ENCODE measurements around the gene CCL7. TPM values are rescaled to one million over a fixed set of nuclear protein-coding genes. Genes with fewer than 3 reads are reported as not detected.

The CCL7 gene
- total and polyA plus RNA-seq, 9 of the 15 experiments (the other 6 are each of a cell fraction or from before 2014, with no cell fraction given): not detected

DNA sequence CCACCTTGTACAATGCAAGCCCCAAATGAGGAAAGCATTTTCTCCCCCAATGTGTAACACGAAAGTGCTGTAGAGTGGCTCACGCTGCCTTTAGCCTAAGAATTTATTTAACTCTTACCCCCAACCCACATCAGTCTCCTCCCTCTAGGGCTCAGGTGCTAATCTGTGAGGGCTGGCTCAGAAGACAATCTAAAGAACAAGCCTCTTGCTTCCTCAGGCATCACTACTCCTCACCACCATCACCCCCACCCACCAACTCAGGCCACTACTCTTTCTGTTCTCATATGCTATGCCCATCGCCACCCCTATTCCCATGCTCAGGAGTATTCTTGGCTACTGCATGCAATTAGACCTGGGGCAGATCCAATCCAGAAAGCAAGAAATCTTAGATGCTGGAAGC, 18.8 kb upstream of the CCL7 start:
- in situ Hi-C loops (cut with MboI): no loop called here
- TF ChIP-seq TOE1 (IDR thresholded peaks at IDR 0.05; ENCODE audit: borderline replicate concordance) (no peak), TOE1 (CRISPR knock-in tag; IDR thresholded peaks at IDR 0.05; ENCODE audit: borderline replicate concordance, low read depth) (no peak), NFATC3 (IDR thresholded peaks at IDR 0.05) (no peak), ZKSCAN3 (CRISPR knock-in tag; IDR thresholded peaks at IDR 0.05) (no peak), EHMT2 (IDR thresholded peaks at IDR 0.05) (no peak), ZNF408 (CRISPR knock-in tag; IDR thresholded peaks at IDR 0.05; ENCODE audit: low read depth) (no peak), ZNF830 (CRISPR knock-in tag; IDR thresholded peaks at IDR 0.05) (no peak), MEF2D (tag; conservative IDR thresholded peaks at IDR 0.05; ENCODE audit: low read depth) (no peak), MYBL2 (IDR thresholded peaks at IDR 0.05; ENCODE audit: low read depth) (no peak), MYBL2 (CRISPR knock-in tag; IDR thresholded peaks at IDR 0.05; ENCODE audit: borderline replicate concordance) (no peak), ZNF589 (CRISPR knock-in tag; IDR thresholded peaks at IDR 0.05; ENCODE audit: low read depth) (no peak)
- TF ChIP-seq, protein P1, sequence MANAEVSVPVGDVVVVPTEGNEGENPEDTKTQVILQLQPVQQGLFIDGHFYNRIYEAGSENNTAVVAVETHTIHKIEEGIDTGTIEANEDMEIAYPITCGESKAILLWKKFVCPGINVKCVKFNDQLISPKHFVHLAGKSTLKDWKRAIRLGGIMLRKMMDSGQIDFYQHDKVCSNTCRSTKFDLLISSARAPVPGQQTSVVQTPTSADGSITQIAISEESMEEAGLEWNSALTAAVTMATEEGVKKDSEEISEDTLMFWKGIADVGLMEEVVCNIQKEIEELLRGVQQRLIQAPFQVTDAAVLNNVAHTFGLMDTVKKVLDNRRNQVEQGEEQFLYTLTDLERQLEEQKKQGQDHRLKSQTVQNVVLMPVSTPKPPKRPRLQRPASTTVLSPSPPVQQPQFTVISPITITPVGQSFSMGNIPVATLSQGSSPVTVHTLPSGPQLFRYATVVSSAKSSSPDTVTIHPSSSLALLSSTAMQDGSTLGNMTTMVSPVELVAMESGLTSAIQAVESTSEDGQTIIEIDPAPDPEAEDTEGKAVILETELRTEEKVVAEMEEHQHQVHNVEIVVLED (CRISPR knock-in tag; IDR thresholded peaks at IDR 0.05): no peak
- H3K79me2 ChIP-seq (ENCODE audit: control insufficient read depth, insufficient read depth, low read length): no peaks in the 10 kb centered on the region
- H3K27ac ChIP-seq (ENCODE audit: extremely low read depth, low read depth, low read length): no peak overlapping the region
- ChIA-PET POLR2A (no interaction called here), CTCF (ENCODE audit: low intra/inter-chr PET ratio) (no interaction called here)
- H3K4me3 ChIP-seq: no peak overlapping the region
- WGBS (ENCODE audit: insufficient coverage, low coverage, missing lambda C conversion rate): 3% methylated on average over 3 of the region's 3 CpGs
- no peak for FAIRE-seq
- H3K9me3 ChIP-seq (replicated peaks; ENCODE audit: control insufficient read depth, insufficient read depth, low read depth, low read length): no peaks in the 10 kb centered on the region
- BruUV-seq (replicated peaks): no TSS peak
- H3K36me3 ChIP-seq (ENCODE audit: control insufficient read depth, insufficient read depth, low read length): no peaks in the 10 kb centered on the region
- H3K4me1 ChIP-seq (replicated peaks in 1 of 2; ENCODE audit: control insufficient read depth in 2 of 2, insufficient read depth in 2 of 2, low read length in 2 of 2): peaks cover 7 to 16% of the 10 kb centered on the region in 2 experiments; a peak in 4 of 5 replicates
- intact Hi-C loops (cut with micrococcal nuclease): no loop called here
- no peak overlapping the region for H3K4me2 ChIP-seq (ENCODE audit: insufficient read depth, low read length)
- no peak for DNase-seq (ENCODE audit: extremely low read depth in 1 of 4, low spot score in 3 of 4)
- H2AFZ ChIP-seq (ENCODE audit: low read depth, low read length): no peak overlapping the region
- no peaks in the 10 kb centered on the region for H3K9me1 ChIP-seq (ENCODE audit: control insufficient read depth, insufficient read depth, low read length)
- no peak for ATAC-seq
- peaks cover 0 to 3% of the 10 kb centered on the region in 2 experiments; a peak in 3 of 5 replicates for H3K27me3 ChIP-seq (ENCODE audit: control insufficient read depth in 2 of 2, insufficient read depth in 2 of 2, low read length in 2 of 2)
- no peak overlapping the region for H3K9ac ChIP-seq (ENCODE audit: insufficient read depth in 1 of 2, low read depth in 2 of 2, low read length in 2 of 2)
- H4K20me1 ChIP-seq (replicated peaks; ENCODE audit: control insufficient read depth, insufficient read depth, low read length): peaks cover 2% of the 10 kb centered on the region; the same call in 1 of the 2 replicates
